ENCODE data around the gene NANS. TPM values are rescaled to one million over a fixed set of nuclear protein-coding genes. Genes with fewer than 3 reads are reported as not detected.
A peak's percentile ranks its signal among the peaks of the same experiment; 100 is the strongest.
"Not testable (repeated sequence)": the region's sequence is repeated elsewhere in the genome, so short reads cannot be mapped to it uniquely, and the experiment has no call there.

The NANS gene
- total RNA-seq, 1 donor from 2014 or later: 64.2 TPM

DNA sequence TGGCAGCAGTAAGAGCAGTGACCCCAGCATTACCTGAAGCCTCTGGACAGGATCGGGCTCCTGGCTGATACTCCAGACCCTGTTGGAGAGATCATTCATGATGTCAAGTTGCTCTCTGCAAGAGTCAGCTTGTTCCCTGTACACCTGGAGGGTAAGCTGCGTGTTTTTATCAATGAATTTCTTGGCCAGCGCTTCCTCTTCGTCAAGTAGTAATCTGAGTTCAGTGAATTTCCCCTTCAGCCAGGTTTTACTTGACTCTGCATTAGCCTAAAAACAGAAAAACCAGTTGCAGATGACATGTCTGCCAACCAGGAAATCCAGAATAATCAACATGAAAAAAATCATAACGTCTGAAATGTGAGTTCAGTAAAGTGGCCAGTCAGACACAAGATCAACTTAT is 43.4 kb downstream of the NANS start:
- DNase-seq (ENCODE audit: low read depth): no peak

DNA sequence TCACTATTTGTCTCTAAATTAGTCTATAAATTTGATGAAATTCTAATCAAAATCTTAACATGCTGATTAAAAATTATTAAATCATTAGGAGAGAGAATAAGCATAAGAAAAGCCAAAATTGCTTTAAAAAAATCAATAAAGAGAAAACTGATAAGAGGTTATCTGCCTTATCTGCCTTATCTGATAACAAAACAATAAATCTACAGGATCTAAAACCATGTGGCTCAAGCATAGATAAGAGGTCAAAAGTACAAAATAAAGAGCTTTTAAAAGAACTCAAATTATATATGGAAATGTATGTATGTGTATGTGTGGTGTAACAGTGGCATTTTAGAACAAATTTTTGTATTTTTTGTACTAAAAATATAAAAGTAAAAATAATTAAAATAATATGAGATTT is 43.9 kb downstream of the NANS start:
- no peak for DNase-seq (ENCODE audit: low read depth)

DNA sequence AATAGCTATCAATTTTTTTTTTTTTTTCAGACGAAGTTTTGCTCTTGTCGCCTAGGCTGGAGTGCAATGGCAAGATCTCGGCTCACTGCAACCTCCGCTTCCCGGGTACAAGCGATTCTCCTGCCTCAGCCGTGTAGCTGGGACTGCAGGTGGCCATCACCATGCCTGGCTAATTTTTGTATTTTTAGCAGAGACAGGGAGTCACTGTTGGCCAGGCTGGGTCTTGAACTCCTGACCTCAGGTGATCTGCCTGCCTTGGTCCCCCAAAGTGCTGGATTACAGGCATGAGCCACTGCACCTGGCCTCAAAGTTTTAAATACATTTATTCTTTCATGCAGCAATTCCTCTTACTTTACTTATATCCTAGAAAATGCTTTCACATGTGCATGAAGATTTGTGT is 44.9 kb downstream of the NANS start:
- no peak for DNase-seq (ENCODE audit: low read depth)

DNA sequence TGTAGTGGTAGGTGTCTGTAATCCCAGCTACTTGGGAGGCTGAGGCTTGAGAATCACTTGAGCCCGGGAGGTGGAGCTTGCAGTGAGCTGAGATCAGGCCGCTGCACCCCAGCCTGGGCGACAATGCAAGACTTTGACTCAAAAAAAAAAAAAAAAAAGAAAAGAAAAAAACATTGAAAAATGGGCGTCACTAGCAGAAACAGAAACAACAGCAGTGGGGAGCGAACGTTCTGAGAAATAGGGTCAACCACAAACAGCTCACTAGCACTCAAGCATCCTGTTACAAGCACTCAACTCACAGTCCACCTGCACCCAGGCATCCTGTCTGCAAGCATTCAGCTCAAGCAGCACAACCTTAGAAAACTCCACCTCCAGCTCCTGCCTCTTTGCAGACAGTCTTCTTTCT is 45.3 kb downstream of the NANS start:
- DNase-seq (ENCODE audit: low read depth): no peak

DNA sequence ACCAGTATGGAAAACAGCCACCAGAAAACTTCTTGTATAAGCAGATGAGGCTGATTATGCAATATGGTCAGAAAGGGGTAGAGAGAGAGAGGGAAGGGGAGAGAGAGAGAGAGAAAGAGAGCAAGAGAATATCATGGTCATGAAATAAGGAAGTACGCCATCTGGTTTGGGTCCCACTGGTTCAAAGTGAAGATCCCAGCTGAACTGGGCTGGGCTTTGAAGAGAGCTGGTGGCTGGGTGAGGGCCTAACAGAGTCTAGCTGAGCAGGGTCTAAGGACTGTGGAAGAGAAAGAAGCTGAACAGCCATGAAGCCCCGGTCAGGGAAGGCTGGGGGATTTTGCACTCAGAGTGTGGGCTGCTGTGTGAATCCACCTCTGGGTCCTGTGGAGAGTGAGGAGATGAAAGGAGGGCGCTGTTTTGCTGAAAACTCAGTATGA is 47.9 kb downstream of the NANS start:
- no peak for DNase-seq (ENCODE audit: low read depth)

DNA sequence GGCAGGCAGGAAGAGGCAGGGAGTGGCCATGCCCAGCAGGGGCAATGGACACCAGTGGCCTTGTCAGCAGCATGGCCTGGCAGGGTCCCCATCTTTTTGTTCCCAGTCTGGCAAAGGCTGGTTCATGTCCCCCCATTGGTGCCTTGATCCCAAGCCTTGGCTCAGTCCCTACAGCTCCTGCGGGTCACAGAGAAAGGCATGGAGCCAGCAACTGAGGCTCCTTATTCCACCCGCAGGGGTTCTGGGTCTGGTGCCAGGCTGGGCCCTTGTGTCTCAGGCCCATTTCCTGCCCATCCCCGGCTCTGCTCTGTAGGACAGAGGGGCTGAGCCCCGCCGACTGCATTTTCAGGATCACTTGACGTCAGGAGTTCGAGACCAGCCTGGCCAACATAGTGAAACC is 48.5 kb downstream of the NANS start:
- DNase-seq (ENCODE audit: low read depth): no peak

DNA sequence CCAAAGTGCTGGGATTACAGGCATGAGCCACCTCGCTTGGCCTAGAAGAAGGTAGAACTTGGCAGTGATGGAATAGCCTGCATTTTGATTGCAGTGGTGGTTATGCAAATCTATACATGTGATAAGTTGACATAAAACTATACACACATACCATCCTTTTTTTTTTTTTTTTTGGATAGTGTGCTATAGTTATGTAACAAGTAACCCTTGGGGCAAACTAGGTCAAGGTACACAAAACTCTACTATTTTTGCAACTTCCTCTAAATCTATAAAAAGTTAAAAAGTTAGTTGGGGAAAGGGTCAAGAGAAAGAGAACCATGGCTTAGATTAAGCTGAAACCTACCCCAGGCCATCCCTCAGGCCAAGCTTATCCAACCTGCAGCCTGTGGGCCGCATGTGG is 51.4 kb downstream of the NANS start:
- no peak for DNase-seq (ENCODE audit: low read depth)

DNA sequence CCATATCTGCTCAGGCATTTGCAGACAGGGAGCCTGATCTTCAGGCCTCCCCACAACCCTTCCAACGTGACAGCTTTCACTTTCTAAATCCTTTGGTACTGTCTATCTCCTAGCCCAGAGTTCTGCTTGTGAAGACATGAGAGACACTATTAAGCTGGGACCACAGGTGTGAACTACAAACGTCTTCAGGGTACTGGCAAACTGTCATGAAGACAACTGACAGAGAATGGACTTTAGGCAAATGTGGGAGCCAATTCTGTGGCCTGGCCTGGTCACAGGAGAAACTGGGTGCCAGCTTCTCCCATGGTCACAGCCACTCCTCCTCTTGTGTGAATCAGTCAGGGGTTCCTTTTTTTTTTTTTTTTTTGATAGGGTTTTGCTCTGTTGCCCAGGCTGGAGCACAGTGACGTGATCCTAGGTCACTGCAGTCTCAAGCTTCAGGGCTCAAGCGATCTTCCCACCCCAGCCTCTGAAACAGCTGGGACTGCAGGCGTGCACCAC is 52.0 kb downstream of the NANS start:
- DNase-seq (ENCODE audit: low read depth): no peak

DNA sequence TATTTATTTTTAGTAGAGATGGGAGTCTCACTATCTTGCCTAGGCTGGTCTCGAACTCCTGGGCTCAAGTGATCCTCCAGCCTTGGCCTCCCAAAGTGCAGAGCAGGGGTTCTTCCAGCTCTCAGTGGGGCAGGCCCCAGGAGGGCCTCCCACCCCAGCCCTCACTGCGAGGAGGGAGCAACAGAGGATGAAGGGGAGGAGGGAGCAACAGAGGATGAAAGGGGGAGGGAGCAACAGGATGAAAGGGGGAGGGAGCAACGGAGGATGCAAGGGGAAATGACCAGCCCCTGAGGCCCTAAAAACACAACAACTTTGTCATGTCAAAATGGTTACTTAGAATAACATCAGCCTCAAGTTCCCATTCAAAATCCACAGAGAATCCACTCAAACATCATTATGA is 52.5 kb downstream of the NANS start:
- DNase-seq (ENCODE audit: low read depth): no peak

DNA sequence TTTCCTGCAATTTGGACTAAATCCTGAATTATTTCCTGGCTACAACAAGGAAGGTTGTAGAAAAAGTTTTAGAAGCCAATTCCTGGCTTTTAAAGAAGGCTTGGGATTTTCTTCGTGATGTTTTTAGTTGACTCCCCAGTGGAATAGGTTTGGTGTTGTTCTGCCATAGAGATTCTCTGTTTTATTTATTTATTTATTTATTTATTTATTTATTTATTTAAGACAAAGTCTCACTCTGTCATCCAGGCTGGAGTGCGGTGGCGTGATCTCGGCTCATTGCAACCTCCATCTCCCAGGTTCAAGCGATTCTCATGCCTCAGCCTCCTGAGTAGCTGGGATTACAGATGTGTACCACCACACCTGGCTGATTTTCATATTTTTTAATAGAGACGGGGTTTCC is 60.6 kb downstream of the NANS start:
- DNase-seq (ENCODE audit: low read depth): not testable (repeated sequence)

DNA sequence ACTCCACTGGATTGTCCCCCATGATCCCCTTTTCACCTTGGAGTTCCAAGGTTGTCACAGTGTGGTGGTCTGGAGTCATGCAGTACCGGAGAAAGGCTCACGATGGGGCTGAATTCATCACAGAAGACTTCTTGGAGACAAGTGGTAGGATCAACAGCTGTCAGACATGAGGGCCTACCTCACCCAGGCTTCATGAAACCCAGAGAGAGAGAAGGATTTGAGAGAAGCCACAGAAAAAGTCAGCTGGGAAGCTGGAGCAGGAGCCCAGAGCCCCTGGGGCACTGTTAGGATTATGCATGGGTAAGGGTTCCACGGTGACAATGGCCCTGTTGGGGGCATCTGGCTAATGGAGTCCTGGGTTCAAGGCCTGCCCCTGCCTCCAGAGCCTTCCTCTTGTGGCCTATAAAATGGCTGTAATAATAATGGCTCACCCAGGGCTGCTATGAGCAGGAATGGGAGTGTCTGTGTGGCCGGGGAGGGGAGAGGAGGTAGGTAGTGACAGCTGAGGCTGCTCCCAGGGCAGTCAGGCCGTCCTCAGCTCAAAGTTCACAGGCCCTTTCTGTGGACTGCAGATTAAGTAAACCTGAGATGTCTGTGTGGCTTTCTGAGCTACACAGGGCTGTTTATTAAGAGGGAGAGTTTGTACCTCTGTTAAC is 61.6 kb downstream of the NANS start:
- peak; percentile 74 for DNase-seq (ENCODE audit: low read depth)

DNA sequence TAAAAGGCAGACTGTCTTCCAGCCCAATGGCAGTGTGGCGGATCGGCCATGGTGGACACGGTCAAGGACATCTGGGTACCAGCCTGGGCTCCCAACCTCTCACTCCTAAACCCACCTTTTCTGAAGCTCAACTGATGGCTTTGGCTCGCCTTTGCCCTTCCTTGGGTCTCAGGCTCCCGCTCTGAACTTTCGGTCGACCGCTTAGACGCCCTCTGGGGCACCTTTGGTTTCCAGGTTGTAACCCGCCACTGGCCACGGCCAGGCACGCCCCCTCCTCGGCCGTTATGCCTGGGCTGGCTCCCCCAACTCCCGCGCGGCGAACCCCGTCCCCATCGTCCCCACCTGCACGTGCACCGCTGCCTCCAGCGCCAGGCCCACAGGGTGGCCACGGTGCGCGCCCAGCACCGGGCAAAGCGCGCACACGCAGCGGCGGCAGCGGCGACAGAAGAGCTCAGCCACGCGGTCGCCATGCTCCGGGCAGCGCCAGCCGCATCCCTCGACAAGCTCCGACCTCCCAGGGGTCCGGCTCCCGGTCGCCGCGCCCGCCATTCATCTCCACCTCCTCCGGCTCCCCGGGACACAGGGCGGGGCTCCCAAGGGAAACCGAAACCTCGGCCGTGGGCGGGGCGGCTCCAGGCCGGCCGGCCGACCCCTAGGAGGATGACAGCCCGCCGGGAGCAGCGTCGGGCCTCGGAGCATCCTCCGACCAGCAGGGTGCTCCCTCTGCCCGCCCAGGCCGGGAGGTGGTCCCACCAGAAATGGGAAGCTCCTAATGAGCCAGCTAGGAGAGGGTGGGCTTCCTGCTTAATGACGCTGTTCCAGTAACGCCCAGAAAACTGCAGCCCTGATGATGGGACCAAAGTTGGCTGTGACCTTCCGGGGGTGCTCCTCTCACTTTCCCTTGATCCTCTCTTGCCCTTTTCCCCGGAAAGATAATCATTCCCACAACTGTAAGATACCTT is 62.4 kb downstream of the NANS start, which contains the start of gene TRIM14:
Gene TRIM14, minus strand, starts transcription at position 583 of the 962 bp plus-strand sequence. Its CDS starts 34 bp downstream, at position 549.
- DNase-seq (ENCODE audit: low read depth): peak; percentile 49

DNA sequence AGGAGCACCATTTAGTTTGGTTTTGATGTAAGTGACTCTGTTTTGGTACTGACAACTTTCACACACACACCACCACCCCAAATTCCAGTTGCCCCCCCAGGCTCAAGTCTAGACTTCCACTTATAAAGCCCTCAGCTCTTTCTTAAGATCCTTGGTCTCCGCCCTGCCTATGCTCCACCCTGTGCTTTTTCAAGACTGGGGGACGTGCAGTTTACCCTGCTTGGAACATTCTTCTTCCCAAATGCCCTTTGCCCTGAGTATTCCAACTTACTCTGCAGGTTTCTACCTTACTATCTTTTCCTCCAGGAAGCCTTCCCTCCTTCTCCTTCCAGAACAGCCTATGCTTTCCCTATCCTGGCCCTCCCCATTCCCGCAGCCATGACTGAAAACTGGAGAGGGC is 63.9 kb downstream of the NANS start:
- no peak for DNase-seq (ENCODE audit: low read depth)

DNA sequence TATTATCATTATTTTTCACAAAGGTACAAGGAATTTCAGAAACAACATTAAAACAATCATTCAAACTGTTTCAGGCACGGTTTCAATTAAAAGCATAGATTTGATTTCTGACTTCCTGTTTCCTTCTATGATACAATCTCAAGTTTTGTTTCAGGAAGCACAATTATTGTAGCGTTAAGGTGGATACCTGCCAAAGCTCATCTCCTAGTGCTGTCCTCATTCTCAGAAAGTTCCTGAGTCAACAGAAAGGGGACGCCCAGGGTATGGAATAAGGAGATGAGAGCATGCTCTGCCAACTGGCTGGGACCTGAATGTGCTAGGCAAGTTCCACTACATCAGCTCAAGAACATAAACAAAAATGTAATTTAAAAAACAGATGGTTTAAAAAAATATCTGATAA is 64.5 kb downstream of the NANS start:
- DNase-seq (ENCODE audit: low read depth): no peak

DNA sequence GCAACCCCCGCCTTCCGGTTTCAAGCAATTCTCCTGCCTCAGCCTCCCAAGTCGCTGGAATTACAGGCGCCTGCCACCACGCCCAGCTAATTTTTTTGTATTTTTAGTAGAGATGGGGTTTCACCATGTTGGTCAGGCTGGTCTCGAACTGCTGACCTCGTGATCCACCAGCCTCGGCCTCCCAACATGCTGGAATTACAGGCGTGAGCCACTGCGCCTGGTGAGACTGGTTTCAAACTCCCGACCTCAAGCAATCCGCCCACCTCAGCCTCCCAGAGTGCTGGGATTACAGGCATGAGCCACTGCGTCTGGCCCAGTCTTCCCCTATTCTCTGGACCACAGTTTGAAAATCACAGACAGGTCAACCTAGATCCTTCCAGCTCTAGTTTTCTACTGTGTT is 67.6 kb downstream of the NANS start:
- DNase-seq (ENCODE audit: low read depth): not testable (repeated sequence)

DNA sequence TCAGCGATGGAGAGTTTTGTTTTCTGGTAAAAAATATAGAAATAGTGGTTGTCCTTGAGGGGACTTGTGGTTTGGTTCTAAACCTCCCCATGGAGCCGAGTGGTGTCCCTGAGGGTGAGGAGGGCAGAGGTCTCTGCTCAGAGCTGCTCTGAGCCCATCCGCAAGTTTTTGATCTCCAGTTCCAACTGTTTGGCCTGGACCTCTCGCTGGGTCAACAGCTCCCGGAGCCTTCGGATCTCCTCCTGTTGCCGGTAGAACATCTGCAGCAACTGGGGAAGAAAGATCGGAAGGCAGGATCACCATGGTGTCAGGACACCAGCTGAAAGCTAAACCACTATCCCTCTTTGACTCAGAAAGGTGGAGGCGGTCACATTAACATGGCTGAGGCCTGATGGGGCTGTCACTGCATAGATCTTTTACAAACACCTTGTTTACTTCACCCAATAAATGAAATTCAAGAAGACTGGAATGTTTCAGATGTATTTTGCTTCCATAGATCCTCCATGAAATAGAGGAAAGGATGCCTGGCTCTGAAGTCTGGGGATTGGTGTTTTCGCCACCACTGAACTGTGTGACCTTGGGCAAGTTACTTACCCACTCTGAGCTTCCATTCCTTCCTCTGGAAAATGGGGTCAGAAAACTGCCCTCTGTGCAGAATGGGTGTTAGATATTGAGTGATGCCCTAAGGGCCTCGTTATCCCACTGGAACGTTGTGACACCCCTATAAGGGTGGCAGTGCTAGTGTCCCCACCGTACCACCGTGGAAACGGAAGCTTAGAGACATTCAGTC is 68.3 kb downstream of the NANS start:
- no peak for DNase-seq (ENCODE audit: low read depth)

DNA sequence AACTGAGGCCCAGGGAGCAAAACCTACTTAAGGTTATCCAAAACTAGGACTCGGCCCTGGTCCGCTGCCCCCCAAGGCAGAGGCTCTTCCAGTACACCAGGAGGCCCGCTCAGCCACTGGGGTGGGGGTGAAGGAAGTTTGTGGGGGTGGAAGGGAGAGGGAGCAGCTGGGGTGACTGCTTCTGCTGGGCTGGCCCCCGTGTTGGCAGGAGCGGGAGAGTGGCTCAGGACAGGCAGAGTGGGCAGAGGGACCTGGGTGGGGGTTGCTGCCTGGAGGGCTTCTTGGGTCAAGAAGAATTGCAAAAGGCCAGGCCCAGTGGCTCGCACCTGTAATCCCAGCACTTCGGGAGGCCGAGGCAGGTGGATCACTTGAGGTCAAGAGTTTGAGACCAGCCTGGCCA is 70.7 kb downstream of the NANS start:
- no peak for DNase-seq (ENCODE audit: low read depth)

DNA sequence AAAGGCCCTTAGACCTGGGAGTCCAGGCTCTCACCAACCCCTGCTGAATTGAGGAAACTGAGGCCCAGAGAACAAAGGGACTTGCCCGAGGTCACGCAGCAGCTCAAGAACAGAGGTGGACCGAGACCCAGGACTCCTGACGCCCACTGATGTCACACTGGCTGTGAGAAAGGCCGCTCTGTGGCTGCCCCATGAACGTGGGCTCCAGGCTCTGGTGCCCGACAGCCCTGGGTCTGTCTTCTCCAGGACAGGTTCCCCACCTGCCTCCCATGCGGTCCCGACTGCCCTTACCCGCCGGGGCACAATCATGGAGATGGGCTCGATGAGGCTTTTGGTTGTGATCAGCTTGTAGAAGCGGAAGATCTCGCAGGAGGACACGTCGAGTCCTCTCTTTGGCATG is 71.8 kb downstream of the NANS start:
- no peak for DNase-seq (ENCODE audit: low read depth)

DNA sequence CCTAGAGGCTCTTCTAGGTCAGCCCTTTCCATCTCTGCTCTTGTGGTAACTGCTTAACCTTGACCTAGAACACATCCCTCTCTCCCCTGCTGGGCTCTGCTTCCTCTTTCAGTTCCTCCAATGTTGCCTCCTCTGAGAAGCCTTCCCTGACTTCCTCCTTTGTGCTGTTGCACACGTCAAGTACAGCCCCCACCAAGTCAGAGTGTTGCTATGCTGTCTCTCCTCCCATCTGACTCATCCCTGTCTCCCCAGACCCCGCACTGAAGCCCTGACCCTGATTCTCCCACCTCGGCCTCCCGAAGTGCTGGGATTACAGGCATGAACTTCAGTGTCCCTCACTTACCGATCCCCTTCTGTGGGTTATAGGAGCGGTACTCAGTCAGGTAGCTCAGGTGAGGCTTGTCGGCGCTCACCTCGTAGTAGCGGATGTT is 72.9 kb downstream of the NANS start:
- no peak for DNase-seq (ENCODE audit: low read depth)

DNA sequence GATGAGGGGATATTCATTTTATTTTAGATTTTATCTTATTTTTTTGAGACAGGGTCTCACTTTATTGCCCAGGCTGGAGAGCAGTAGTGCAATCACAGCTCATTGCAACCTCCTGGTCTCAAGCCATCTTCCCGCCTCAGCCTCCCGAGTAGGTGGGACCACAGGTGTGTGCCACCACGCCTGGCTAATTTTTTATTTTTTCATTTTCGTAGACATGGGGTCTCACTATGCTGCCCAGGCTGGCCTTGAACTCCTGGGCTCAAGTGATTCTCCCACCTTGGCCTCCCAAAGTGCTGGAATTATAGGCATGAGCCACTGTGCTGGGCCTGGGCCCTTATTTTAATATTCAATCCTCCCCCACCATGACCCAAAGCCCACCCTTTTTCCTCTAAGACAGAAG is 73.5 kb downstream of the NANS start:
- DNase-seq (ENCODE audit: low read depth): not testable (repeated sequence)

DNA sequence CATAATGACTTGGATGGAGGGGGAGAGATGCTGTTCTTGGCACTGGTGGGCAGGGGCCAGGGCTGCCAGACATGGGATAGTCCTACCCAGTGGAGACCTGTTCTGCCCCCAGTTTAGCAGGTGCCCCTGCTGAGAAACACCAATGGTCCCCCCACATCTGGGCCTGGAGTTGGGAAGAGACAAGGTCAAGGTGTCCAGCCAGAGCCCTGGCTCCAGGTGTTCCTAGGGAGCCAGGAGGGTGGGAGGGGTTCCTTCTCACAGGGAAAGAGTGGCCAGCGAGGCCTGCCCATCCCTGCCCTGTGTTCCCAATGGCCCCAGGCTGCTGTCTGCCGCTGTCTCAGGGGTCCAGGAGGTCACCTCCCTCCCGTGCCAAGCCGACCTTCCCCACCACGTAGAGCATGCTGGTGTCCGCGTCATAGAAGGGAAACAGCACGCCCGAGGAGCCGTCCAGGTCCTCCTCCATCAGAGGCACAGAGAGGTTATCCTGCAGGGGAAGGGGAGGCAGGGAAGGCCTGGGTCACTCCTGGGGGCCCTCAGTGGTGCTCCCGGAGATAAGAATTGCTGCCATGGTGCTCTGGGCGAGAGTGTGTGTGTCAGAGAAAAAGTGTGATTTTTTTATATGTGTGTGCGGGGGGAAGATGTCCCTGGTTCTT is 74.2 kb downstream of the NANS start:
- DNase-seq (ENCODE audit: low read depth): no peak

Data from myocyte (in vitro differentiated cells).